Ramos (cell line): ENCODE measurements around the gene GALE.

Experiments used
- in situ Hi-C: fragments of 300-500 bp; cut with MboI; formaldehyde crosslinking; loops from one replicate; pipeline ENCODE4 v1.14.3; 2022; ENCODE audit warnings: low sequenced_read_pairs; ENCODE audit not compliant: unreplicated experiment

The GALE gene

GRCh38 chr1:23814016-23814415, 13.5 kb upstream of the GALE start:
- in situ Hi-C loops, result loop anchor here (25.0 kb wide), 1 partner anchor 573 kb away; no protein-coding TSS in a partner anchor

DNA sequence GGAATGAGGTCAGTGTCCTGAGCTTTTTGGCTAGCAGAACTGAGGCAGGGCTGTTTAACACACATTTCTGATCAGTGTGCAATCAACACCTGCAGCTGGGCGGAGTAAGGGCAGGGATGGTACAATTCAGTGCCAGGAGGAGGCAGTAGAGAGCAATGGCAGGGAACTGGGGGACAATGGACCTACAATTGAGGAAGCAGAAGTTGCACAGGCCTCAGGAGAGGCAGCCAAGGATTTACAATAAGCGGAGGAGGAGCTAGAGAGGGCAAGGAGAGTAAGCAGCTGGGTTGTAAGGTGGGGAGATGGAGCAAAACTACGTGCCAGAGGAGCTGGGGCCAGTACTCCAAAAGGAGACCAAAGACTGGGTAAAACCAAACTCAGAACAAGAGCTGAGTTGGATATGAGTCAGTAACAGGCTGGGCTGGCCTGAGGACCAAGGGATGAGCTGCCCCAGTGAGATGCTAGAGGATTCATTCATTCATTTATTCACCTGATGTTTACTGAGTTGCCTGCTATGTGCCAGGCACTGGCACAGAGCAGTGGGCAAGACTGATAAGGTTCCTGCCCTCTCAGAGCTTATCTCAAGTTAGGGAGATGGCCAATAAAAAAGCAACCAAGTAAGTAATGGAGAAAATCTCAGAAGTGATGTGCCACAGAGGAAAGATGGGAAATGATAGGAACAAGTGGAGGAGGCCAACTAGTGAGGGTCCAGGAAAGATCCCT, 10.4 kb upstream of the GALE start:
- in situ Hi-C loops, result loop anchor here (25.0 kb wide), 1 partner anchor 576 kb away; no protein-coding TSS in a partner anchor

GRCh38 chr1:23809751-23810171, 9.2 kb upstream of the GALE start:
- in situ Hi-C loops, result loop anchor here (5.0 to 25.0 kb wide), 2 partner anchors 108 to 578 kb away; no protein-coding TSS in a partner anchor

GRCh38 chr1:23807453-23807852, 6.9 kb upstream of the GALE start:
- in situ Hi-C loops, result loop anchor here (5.0 to 25.0 kb wide), 2 partner anchors 110 to 580 kb away; no protein-coding TSS in a partner anchor

- in situ Hi-C loops, result loop anchor here (5.0 to 25.0 kb wide), 2 partner anchors 111 to 581 kb away; no protein-coding TSS in a partner anchor
These were observed 5.7 kb upstream of the GALE start for GRCh38 chr1:23806280-23806679.

DNA sequence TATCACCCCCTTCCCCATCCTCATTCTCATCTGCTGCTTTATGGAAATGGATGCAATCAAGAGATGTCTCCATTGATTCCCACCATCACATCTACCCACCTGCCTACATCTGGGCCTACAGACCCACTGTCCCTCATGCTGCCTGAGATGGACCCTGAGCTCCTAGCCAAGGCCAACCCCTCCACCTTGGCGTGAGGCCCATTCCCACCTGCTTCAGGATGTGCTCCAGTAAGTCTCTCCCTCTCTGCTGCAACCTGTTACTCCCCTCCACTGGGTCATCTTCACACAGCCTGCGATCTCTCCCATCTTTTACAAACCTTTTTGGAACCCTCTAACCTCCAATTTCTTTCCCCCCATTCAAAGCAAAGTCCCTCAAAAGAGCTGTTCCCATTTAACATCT, 4.5 kb upstream of the GALE start:
- in situ Hi-C loops, result loop anchor here (5.0 to 25.0 kb wide), 2 partner anchors 112 to 582 kb away; no protein-coding TSS in a partner anchor

GRCh38 chr1:23804183-23804835, 3.8 kb upstream of the GALE start:
- in situ Hi-C loops, result loop anchor here (25.0 kb wide), 1 partner anchor 583 kb away; no protein-coding TSS in a partner anchor

DNA sequence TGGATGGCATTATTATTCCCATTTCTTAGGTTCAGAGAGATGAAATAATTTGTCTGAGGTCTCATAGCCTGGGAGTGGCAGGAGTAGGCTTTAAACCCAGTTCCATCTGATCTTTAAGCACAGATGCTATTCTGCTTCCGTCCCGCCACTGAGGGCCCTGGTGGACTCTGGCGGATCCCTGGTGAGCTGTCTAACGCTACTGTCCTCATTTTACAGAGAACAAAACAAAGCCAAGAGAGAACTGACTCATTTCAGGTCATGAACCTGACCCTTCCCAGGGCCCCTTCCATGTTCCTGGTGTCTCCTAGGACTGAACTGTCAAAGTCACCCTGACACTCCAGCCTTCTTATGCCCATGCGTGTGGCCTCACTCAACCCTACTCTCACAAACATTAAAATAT, 3.1 kb upstream of the GALE start:
- in situ Hi-C loops, result loop anchor here (25.0 kb wide), 1 partner anchor 584 kb away; no protein-coding TSS in a partner anchor

- in situ Hi-C loops, result loop anchor here (25.0 kb wide), 1 partner anchor 584 kb away; no protein-coding TSS in a partner anchor
These were observed 2.3 kb upstream of the GALE start for GRCh38 chr1:23802809-23803342.

GRCh38 chr1:23801876-23802275, 1.3 kb upstream of the GALE start:
- in situ Hi-C loops, result loop anchor here (25.0 kb wide), 1 partner anchor 585 kb away; no protein-coding TSS in a partner anchor

DNA sequence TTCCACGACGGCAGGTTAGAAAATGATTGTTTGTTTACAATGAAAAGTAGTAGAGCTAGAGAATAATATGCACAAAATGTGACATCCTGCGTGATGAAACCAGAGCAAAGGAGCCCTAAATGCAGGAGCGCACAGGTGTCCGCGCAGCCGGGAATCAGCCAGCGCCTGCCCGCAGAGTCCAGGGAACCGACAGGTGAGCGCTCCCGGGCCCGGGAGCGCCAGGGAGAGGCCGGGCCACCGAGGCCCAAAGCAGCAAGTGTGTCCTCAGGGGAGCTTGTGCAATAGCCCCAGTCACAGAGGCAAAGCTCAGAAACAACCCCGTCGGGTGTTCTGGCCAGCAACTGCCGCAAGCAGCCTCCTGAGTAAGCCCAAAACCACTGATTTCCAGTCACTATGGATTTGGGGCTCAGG, 789 bp upstream of the GALE start:
- in situ Hi-C loops, result loop anchor here (25.0 kb wide), 1 partner anchor 586 kb away; no protein-coding TSS in a partner anchor

DNA sequence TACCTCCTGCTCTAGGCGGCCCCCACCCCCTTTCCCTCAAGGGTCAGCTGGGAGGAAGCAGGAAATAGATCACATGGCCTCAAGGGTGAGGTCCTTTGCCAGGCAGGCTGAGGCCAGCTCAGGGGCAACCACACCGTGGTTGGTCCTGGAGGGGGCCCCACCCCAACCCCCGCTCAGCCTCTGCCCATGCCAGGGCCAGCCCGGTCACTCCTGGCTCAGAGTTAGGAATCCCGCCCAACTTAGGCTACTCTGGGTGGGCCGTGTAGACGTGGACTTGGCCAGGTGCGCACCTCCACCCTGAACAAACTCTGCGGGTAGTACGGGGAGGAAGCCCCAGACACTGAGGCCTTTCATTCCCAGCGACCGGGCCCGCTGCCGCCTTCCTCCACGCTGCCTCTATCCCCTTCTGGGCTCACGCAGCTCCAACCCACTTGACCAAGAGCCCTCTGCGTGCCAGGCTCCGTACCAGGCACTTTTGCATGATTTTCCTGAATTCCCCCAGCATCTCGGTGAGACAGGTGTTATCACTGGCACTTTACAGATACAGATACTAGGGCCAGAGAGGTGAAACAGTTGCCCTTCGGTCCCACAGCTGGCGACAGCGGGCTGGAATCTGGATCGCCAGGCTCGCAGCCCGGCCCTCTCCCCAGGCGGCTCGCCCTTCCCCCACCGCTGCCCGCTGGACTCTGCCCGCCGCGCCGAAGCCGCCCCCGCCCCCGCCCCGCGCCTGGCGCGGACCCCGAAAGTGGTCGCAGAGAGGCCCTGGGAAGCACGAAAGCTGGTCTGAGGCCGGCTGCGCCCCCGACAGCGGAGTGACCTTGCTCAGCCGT, 769 bp downstream of the GALE start:
- in situ Hi-C loops, result loop anchor here (25.0 kb wide), 1 partner anchor 588 kb away; no protein-coding TSS in a partner anchor

- in situ Hi-C loops, result no loop called here
These were observed 1.3 kb downstream of the GALE start for GRCh38 chr1:23799255-23799569.

- in situ Hi-C loops, result no loop called here
These were observed 1.9 kb downstream of the GALE start for GRCh38 chr1:23798662-23799142.

- in situ Hi-C loops, result no loop called here
These were observed 2.8 kb downstream of the GALE start for GRCh38 chr1:23797478-23798448.

GRCh38 chr1:23796466-23797271, 3.9 kb downstream of the GALE start:
- in situ Hi-C loops, result no loop called here

DNA sequence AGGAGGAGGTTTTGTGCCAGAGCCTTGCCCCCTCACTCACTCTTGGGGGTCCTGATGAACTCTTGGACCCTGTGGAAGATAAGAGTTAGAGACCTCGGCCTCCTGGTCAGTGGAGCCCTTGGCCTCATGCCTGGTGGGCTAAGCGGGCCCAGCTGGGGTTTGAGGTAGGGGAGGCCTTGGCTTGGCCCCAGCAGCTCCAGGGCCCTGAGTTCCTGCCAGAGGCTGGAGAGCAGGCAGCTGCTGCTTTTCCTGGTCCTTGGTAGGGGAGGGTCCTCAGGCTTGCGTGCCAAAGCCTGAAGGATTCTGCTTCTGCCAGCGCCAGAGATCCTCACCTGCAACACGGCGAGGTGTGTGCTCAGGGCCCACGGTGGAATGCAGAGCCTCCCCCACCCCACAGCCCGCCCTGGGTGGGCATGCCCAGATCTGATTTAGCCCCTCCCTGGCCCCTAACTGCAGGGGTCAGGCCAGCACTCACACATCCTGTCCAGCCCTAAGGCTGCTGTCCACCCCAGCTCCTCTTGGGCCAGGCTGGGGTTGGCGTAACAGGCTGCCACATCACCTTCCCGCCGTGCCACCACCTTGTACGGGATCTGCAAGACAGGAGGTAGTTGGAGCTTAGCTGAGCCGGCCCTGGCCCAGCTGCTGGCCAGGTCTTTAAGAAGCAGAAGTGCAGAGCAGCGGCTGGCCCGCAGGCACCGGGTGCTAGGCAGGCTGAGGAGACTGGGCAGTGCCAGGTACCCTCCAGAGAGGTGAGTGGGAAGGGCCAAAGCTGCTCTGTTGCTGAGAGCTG, 4.7 kb downstream of the GALE start:
- in situ Hi-C loops, result no loop called here
